NCI-H446 (cell line): ENCODE data around the gene RCCD1.
A peak's percentile ranks its signal among the peaks of the same experiment; 100 is the strongest.

Experiments used
- DNase-seq, 2 experiments: peaks; one replicate each; lab custom pipeline; 2025; lab: John Stamatoyannopoulos, UW

Gene RCCD1

GRCh38 chr15:90966262-90966661, 11.6 kb downstream of the RCCD1 start:
- no peak for DNase-seq

- no peak for DNase-seq
Measured at GRCh38 chr15:90967206-90967605, 12.5 kb downstream of the RCCD1 start.

- DNase-seq: no peak
Measured at GRCh38 chr15:90968434-90968833, 13.8 kb downstream of the RCCD1 start.

DNA sequence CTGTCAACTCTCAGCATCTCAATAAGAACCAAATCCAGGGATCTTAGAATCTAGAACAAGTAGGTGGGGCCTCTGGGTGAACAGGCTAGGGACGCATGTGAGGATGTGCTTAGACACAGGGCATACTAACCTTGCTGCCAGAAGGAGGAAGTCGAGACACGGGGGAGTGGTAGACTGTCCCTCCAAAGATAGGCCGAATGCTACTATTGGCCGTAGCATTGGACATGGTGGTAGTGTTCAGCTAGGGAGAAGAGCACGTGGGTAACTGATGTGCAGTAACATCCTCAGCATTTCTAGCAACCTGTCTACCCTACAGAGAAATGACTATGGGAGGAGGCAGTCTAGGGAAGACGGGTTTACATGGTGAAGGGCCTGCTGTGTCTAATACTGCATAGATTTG, 15.6 kb downstream of the RCCD1 start:
- DNase-seq: no peak

- DNase-seq: no peak
Measured at GRCh38 chr15:90972133-90972532, 17.4 kb downstream of the RCCD1 start.

GRCh38 chr15:90974216-90974615, 19.5 kb downstream of the RCCD1 start:
- DNase-seq: no peak

DNA sequence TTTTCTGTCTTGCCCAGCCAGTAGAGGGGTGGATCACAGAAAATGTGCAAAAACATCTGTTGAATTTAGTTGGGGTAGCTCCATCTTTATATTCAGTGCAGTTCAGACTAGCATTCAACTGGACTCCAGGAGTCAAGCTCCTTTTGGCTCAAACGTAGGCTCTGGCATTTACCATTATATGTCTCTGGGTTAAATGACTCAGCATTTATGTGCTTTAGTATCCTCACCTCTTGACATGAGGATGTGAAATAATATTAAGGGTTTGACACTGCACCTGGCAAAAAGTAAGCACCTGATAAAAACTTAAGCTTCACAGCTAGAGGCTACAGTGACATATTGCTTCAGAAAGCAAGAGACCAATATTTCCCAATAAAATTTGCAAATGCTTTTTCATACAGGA, 24.9 kb downstream of the RCCD1 start:
- no peak for DNase-seq

DNA sequence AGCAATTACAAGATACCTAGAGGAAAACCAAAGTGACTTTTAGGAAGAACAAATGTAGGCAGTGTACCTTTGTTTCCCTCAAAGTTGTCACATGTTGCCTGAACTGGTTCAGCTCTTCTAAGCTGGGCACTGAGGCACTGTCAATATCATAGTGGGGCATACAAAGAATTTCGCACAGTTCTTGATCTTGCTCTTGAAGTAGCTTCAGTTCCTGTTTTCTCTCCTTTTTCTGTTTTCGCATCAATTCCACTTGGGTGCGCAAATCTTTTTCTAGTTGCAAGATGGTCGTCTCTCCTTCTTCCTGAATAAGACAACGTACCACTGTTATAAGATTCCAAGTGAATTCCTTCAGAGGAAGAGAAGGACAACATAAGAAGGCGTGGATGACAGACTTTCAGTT, 27.0 kb downstream of the RCCD1 start:
- DNase-seq: no peak

GRCh38 chr15:90982135-90982534, 27.5 kb downstream of the RCCD1 start:
- no peak for DNase-seq

DNA sequence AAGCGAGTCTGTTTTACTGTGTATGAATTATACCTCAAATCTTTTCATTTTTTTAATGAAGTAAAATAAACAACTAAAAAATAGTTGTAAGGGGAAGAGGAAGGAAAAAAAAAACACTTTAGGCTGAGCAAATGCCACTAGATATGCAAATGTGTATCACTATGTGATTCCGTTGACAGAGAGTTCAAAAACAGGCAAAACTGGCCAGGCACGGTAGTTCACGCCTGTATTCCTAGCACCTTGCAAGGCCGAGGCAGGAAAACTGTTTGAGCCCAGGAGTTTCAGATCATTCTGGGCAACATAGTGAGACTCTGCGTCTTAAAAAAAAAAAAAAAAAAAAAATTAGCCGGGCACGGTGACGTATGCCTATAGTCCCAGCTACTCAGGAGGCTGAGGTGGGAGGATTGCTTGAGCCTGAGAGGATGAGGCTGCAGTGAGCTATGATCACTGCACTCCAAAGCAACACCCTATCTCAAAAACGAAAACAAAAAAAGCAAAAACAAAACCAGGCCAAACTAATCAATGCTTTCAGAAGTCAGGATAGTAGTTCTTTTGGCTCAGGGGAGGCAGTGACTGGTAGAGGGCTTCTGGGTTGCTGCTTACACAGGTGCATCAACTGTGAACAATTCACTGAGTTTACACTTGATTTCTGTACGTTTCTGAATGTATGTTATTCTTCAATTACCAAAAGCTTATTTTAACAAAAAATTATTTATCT, 32.3 kb downstream of the RCCD1 start:
- no peak for DNase-seq

DNA sequence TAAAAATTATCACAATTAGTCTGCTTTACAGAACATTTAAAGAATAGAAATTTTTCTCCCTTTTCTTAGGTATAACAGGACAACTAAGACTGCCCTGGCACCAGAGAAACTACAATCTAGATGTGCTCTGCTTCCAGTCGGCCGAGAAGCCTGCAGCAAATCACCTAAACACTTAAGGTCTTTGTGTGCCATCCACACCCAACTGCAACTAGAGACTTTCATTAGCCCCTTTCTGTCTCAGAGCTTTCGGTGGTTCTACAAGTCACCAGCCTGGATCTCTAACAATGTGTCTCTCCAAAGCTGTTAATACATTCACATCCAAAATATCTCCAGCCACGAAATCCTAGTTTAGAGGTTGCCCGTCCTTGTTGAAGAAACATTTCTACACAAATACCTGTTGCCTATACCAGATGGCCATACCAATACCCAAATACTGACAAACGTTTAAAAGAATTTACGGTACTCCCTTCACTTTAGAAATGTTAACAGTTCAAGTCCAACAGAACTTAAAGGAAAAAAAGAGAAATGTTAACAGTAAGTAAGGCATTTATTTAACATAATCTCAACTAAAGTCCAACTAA, 33.0 kb downstream of the RCCD1 start:
- DNase-seq: no peak

DNA sequence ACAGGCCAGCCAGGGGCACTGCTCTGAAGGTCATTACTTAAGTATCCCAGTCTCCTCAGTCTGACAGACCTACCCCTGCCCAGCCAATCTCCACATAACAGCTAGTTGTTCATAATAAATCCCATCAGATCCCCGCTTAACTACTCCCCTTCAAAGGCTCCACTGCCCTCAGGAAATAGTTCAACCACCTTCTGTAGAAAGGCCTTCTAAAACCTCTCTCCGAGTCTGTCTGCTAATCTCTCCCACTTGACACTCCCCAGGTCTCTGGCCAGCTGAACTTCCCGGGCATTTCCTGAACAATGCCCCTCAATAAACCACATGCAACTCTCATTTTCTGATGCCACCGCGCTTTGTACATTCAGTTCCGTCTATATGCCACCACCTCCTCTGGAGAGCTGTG, 33.6 kb downstream of the RCCD1 start:
- no peak for DNase-seq

DNA sequence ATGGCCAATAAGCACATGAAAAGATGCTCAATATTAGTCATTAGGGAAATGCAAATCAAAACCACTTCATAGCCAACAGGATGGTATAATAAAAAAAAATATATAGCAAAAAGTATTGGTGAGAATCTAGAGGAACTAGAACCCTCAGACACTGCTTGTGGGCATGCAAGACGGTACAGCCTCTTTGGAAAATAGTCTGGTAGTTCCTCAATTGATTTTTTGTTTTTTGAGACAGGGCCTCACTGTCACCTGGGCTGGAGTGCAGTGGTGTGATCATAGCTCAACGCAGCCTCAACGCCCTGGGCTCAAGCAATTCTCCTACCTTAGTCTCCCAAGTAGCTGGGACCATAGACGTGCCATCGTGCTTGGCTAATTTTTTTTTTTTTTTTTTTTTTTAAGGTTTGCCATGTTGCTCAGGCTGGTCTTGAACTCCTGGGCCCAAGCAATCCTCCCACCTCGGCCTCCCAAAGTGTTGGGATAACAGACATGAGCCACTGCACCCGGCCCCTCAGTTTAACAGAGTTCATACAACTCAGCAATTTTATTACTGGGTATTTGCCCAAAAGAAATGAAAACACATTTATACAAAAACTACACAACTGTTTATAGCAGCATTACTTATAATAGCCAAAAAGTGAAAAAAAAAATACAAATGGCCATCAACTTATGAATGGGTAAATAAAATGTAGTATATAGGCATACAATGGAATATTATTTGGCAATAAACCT, 34.5 kb downstream of the RCCD1 start:
- no peak for DNase-seq

DNA sequence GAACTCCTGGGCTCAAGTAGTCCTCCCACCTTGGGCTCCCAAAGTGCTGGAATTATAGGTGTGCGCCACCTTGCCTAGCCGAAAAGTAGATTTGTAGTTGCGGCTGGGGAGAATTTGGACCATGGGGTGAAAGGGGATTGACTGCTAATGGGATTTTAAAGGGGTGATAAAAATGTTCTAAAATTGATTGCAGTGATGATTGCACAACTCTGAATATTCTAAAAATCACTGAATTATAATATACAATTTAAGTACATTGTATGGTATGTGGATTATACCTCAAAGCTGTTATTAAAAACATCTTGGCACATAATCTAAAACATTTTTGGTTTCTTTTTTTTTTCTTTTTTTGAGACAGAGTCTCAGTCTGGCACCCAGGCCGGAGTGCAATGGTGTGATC, 35.8 kb downstream of the RCCD1 start:
- DNase-seq: no peak

- no peak for DNase-seq
Measured at GRCh38 chr15:90991587-90992285, 37.1 kb downstream of the RCCD1 start.

DNA sequence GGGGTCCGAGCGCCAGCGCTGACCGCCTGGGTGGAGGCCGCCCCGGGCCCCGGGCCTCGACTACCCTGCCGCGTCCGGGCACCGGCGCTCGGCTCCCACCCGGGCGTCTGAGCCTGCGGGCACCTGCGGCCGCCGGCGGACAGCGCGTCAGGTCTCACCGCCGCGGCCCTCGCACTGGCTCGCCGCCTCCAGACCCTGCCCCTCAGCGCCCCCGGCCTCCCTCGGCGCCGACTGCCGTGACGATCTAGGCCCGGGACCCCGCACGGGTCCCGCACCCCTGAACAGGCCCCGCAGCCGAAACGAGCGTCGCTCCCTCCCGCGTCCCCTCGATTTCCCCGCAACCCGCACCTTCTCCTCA, 39.4 kb downstream of the RCCD1 start:
- no peak for DNase-seq

GRCh38 chr15:90994417-90995311, 40.0 kb downstream of the RCCD1 start, which contains the start of gene PRC1:
PRC1 (minus strand) TSS chr15:90994535; CDS start chr15:90994417, 118 bp downstream.
- DNase-seq: peak; percentile 91 to 98

DNA sequence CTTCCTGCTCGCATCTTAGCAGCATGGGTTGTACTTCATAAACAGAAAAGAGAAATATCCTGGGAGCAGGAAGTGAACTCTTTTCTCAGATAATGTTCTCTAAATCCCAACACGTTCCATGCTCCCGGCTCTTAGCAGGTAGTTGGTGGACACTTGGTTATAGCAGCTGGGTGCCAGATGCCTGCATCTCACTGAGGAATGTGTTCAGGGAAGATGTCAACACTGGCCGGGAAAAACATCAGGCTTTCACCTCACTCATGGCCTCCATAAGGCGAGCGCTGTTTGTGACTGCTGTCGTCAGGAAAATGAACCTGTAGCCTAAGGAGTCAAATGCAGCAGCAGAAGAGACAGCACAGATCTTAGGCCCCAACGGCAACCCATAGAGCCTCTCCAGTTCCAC, 44.1 kb downstream of the RCCD1 start:
- no peak for DNase-seq

- DNase-seq: no peak
Measured at GRCh38 chr15:91001209-91001608, 46.5 kb downstream of the RCCD1 start.

GRCh38 chr15:91007266-91007665, 52.6 kb downstream of the RCCD1 start:
- no peak for DNase-seq
